ENCODE measurements around the gene STK26.

DNA sequence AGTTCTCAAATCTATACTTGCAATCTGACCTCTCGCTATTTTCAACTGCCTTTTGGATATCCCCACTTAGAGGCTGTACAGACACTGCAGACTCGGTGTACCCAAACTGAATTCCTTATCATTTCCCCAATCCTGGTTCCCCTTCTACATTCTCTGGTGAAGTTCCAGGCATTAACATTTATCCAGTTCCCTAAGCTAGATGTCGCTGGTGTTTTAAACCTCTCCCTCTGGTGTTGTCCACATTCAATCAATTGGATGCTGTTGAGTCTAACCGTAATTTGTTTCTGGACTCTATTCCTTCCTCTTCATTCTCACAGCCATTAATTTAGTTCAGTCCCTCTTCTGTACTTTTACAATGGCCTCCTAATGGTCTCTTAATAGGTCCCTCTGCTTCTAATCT, 7.2 kb upstream of the STK26 start:
- TF ChIP-seq, protein P1, sequence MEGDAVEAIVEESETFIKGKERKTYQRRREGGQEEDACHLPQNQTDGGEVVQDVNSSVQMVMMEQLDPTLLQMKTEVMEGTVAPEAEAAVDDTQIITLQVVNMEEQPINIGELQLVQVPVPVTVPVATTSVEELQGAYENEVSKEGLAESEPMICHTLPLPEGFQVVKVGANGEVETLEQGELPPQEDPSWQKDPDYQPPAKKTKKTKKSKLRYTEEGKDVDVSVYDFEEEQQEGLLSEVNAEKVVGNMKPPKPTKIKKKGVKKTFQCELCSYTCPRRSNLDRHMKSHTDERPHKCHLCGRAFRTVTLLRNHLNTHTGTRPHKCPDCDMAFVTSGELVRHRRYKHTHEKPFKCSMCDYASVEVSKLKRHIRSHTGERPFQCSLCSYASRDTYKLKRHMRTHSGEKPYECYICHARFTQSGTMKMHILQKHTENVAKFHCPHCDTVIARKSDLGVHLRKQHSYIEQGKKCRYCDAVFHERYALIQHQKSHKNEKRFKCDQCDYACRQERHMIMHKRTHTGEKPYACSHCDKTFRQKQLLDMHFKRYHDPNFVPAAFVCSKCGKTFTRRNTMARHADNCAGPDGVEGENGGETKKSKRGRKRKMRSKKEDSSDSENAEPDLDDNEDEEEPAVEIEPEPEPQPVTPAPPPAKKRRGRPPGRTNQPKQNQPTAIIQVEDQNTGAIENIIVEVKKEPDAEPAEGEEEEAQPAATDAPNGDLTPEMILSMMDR (conservative IDR thresholded peaks at IDR 0.05; ENCODE audit: low read depth in 2 of 2), result peak in 1 of 2 experiments; percentile 30; a peak in 2 of 4 replicates
- TF ChIP-seq, protein P2, sequence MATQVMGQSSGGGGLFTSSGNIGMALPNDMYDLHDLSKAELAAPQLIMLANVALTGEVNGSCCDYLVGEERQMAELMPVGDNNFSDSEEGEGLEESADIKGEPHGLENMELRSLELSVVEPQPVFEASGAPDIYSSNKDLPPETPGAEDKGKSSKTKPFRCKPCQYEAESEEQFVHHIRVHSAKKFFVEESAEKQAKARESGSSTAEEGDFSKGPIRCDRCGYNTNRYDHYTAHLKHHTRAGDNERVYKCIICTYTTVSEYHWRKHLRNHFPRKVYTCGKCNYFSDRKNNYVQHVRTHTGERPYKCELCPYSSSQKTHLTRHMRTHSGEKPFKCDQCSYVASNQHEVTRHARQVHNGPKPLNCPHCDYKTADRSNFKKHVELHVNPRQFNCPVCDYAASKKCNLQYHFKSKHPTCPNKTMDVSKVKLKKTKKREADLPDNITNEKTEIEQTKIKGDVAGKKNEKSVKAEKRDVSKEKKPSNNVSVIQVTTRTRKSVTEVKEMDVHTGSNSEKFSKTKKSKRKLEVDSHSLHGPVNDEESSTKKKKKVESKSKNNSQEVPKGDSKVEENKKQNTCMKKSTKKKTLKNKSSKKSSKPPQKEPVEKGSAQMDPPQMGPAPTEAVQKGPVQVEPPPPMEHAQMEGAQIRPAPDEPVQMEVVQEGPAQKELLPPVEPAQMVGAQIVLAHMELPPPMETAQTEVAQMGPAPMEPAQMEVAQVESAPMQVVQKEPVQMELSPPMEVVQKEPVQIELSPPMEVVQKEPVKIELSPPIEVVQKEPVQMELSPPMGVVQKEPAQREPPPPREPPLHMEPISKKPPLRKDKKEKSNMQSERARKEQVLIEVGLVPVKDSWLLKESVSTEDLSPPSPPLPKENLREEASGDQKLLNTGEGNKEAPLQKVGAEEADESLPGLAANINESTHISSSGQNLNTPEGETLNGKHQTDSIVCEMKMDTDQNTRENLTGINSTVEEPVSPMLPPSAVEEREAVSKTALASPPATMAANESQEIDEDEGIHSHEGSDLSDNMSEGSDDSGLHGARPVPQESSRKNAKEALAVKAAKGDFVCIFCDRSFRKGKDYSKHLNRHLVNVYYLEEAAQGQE (IDR thresholded peaks at IDR 0.05; ENCODE audit: unreplicated experiment), result no peak
- no peak for TF ChIP-seq POLR2AphosphoS5 (IDR thresholded peaks at IDR 0.05; ENCODE audit: low read depth)
- no peak for TF ChIP-seq EZH2 (IDR thresholded peaks at IDR 0.05; ENCODE audit: low read depth, unreplicated experiment)
- TF ChIP-seq EZH2phosphoT487 (IDR thresholded peaks at IDR 0.05; ENCODE audit: unreplicated experiment), result no peak
- TF ChIP-seq CREB1 (CRISPR knock-in tag; IDR thresholded peaks at IDR 0.05; ENCODE audit: low read depth), result no peak
- no peak for TF ChIP-seq JUNB (IDR thresholded peaks at IDR 0.05; ENCODE audit: unreplicated experiment)

All from GM23338 (cell line).